ENCODE data around the gene CACNA2D4. TPM values are rescaled to one million over a fixed set of nuclear protein-coding genes. Genes with fewer than 3 reads are reported as not detected.

The CACNA2D4 gene
- total RNA-seq, 3 donors from 2014 or later: 3.9 to 9.3 (median 4.8) TPM

- H3K4me1 ChIP-seq (ENCODE audit: low read depth): no peaks in the 10 kb centered on the region
- intact Hi-C loops (cut with DNase I, micrococcal nuclease): no loop called here
- no peaks in the 10 kb centered on the region for H3K9me3 ChIP-seq
- ATAC-seq (no peak), DNase-seq (no peak)
- H3K4me3 ChIP-seq: no peak overlapping the region
- no peak for TF ChIP-seq CTCF (IDR thresholded peaks at IDR 0.05)
- H3K36me3 ChIP-seq (ENCODE audit: low read depth): no peaks in the 10 kb centered on the region
Measured at GRCh38 chr12:1925684-1926006, 7.2 kb upstream of the CACNA2D4 start.

- peak; percentile 16 for ATAC-seq
- no peak overlapping the region for H3K4me3 ChIP-seq
- no peak for TF ChIP-seq CTCF (IDR thresholded peaks at IDR 0.05)
- no peaks in the 10 kb centered on the region for H3K9me3 ChIP-seq
- H3K36me3 ChIP-seq (ENCODE audit: low read depth): no peaks in the 10 kb centered on the region
- DNase-seq: no peak
- H3K4me1 ChIP-seq (ENCODE audit: low read depth): no peaks in the 10 kb centered on the region
- intact Hi-C loops (cut with DNase I, micrococcal nuclease): no loop called here
Measured at GRCh38 chr12:1924996-1925683, 6.7 kb upstream of the CACNA2D4 start.

DNA sequence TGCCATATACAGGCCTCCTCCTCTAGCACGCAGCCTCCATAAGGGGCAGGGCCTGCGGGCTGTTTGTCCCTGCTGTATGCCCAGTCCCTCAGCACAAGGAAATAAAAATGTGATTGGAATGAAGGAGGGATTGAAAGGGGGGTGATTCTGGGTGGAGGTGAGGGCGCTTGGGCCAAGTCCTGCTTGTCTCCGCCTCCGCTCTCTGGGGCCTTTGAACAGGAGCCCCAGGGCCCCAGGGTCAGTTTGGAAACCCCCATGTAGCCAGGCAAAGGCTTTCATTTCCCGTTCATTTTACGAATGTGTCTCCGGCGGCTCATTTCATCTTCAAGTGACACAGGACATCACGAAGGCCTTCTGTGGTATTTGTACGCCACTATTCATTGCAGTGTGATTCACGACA is 4.5 kb upstream of the CACNA2D4 start:
- ATAC-seq (no peak), DNase-seq (no peak)
- Histone ChIP-seq H3K4me3 (no peak overlapping the region), H3K9me3 (no peaks in the 10 kb centered on the region), H3K36me3 (ENCODE audit: low read depth) (no peaks in the 10 kb centered on the region), H3K4me1 (ENCODE audit: low read depth) (no peaks in the 10 kb centered on the region)
- no peak for TF ChIP-seq CTCF (IDR thresholded peaks at IDR 0.05)
- intact Hi-C loops (cut with DNase I, micrococcal nuclease): no loop called here

DNA sequence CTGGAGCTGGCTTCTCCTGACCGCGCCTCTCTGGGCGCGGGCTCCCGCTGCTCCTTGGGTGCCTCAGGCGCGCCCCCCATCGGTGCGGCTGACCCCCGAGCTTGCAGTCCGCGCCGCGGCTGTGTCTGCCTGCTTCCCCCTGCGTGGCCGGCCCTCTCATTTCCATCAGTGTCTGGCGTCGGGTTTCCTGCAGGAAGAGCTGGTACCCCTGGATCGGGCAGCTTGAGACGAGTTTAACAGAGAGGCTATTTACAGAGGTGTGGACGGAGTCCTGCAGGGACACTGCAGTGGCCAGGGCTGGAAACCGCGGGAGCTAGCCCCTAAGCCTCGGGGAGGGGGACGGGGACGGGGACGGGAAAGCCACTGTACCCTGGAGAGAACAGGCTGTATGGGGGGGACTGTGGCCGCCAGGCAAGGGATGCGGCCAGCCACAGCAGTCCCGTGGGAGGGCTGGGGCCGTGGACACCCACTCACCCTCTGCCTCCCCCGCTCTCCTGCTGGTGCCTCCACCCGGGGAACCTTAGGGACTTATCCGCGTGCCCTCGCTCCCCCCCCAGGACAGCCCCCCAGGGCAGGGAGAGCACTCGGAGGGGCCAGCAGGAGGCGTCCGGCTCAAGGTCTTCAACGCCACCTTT is 3.7 kb upstream of the CACNA2D4 start:
- DNase-seq: no peak
- no peak for TF ChIP-seq CTCF (IDR thresholded peaks at IDR 0.05)

GRCh38 chr12:1920971-1921370 is 2.5 kb upstream of the CACNA2D4 start:
- H3K9me3 ChIP-seq: no peaks in the 10 kb centered on the region
- no peak overlapping the region for H3K4me3 ChIP-seq
- no peaks in the 10 kb centered on the region for H3K36me3 ChIP-seq (ENCODE audit: low read depth)
- intact Hi-C loops (cut with DNase I, micrococcal nuclease): no loop called here
- no peak for TF ChIP-seq CTCF (IDR thresholded peaks at IDR 0.05)
- ATAC-seq (peak; percentile 47), DNase-seq (no peak)
- no peaks in the 10 kb centered on the region for H3K4me1 ChIP-seq (ENCODE audit: low read depth)

More for the DNA sequence above, 3.7 kb upstream of the CACNA2D4 start:
- intact Hi-C loops (cut with DNase I, micrococcal nuclease): no loop called here
- Histone ChIP-seq H3K4me1 (ENCODE audit: low read depth) (no peaks in the 10 kb centered on the region), H3K9me3 (no peaks in the 10 kb centered on the region), H3K4me3 (no peak overlapping the region), H3K36me3 (ENCODE audit: low read depth) (no peaks in the 10 kb centered on the region)
- ATAC-seq: no peak
